AG10803 (cell line): ENCODE measurements around the gene WNT5B.

Experiments used
- DNase-seq: peaks from one replicate; pipeline ENCODE4 v3.0.0; 2010; ENCODE audit warnings: low read depth
- H3K4me3 ChIP-seq: 2 replicates; pipeline ENCODE4 v1.5.1; 2011; ENCODE audit warnings: mild to moderate bottlenecking, low read length, control low read depth
- TF ChIP-seq, protein P1 (sequence below): conservative IDR thresholded peaks from 2 replicates; pipeline ENCODE4 v1.5.1; 2011; ENCODE audit warnings: mild to moderate bottlenecking, low read length, control low read depth, inconsistent platforms

The WNT5B gene

GRCh38 chr12:1608713-1609119, 20.3 kb upstream of the WNT5B start:
- no peak overlapping the region for H3K4me3 ChIP-seq
- TF ChIP-seq, protein P1, sequence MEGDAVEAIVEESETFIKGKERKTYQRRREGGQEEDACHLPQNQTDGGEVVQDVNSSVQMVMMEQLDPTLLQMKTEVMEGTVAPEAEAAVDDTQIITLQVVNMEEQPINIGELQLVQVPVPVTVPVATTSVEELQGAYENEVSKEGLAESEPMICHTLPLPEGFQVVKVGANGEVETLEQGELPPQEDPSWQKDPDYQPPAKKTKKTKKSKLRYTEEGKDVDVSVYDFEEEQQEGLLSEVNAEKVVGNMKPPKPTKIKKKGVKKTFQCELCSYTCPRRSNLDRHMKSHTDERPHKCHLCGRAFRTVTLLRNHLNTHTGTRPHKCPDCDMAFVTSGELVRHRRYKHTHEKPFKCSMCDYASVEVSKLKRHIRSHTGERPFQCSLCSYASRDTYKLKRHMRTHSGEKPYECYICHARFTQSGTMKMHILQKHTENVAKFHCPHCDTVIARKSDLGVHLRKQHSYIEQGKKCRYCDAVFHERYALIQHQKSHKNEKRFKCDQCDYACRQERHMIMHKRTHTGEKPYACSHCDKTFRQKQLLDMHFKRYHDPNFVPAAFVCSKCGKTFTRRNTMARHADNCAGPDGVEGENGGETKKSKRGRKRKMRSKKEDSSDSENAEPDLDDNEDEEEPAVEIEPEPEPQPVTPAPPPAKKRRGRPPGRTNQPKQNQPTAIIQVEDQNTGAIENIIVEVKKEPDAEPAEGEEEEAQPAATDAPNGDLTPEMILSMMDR = no peak
- DNase-seq = peak; percentile 62

GRCh38 chr12:1610072-1610643, 18.9 kb upstream of the WNT5B start:
- TF ChIP-seq, protein P1 = no peak
- no peak overlapping the region for H3K4me3 ChIP-seq
- DNase-seq = no peak

DNA sequence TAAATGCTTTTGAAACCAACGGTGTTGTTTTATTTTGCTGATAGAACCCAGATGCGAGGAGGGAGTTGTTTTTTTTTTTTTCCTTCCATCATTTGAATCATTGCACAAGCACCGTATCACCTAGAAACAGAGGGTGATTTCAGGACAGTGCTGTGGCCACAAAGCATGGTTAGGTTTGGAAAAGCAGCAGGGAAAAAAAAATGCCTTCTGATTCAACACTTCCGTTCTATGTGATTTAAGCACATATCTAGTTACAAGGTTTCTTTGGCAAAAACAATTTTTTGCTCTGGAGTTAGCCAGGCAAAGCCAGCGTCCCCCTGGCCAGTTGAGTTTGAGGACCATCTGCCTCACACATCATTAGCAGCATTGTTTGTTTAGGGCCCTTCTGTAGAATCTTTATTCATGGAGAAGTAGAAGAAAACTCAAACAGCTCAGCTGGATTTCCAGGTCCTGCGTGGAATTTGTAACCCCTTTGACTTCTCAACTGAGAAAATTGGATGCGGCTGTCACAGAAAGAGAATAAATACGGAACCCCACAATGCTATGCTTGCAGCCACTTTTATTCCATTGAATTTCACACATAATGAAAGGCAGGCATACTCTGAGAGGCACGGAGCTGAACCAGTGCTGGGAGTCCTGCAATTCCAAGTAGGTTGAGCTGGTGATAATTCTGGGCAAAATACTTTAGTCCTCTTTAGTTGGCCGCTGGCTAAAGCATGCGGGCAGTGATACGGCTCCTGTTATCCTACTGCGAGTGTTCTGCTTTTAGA, 17.0 kb upstream of the WNT5B start:
- TF ChIP-seq, protein P1 = no peak
- peak; percentile 96 for DNase-seq
- H3K4me3 ChIP-seq = peak overlapping the region; percentile 53

- TF ChIP-seq, protein P1 = no peak
- DNase-seq = no peak
- H3K4me3 ChIP-seq = no peak overlapping the region
Observed at GRCh38 chr12:1613860-1614259, 15.2 kb upstream of the WNT5B start.

DNA sequence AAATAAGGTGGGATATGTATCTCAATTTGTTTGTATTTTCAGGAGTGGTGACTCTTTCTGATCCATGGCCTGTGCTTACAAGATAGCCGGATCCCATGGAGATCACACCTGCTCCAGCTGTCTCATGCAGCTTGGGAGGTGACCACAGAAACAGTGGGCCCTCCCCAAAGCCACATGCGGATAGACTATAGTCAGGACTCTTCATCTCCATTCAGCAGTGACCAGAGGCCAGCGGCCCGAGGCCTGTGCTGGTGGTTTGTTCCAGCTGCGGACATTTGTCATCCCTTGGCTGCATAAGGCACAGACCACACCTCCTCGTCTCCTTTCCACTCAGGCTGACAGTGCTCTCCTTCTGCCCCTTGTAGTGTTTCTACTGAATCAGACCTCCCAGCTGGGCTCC, 14.7 kb upstream of the WNT5B start:
- H3K4me3 ChIP-seq = no peak overlapping the region
- no peak for DNase-seq
- TF ChIP-seq, protein P1 = no peak

- TF ChIP-seq, protein P1 = no peak
- no peak for DNase-seq
- H3K4me3 ChIP-seq = no peak overlapping the region
Observed at GRCh38 chr12:1616233-1617066, 12.6 kb upstream of the WNT5B start.
